ENCODE results near the gene ATP2B1. TPM values are rescaled to one million over a fixed set of nuclear protein-coding genes. Genes with fewer than 3 reads are reported as not detected.

The ATP2B1 gene
- total RNA-seq, 1 experiment from 2014 or later: 20.6 TPM

- H2BK12ac ChIP-seq (ENCODE audit: insufficient read length, low read depth, low read length): no peak overlapping the region
- H3K27me3 ChIP-seq (ENCODE audit: insufficient read depth, low read length): no peaks in the 10 kb centered on the region
- no peak overlapping the region for H3K4me3 Mint-ChIP-seq
- H2BK15ac ChIP-seq (ENCODE audit: low read depth, low read length): no peak overlapping the region
- no peak overlapping the region for H3K23ac ChIP-seq (ENCODE audit: insufficient read length, low read depth, low read length)
- no peaks in the 10 kb centered on the region for H3K9me3 ChIP-seq (ENCODE audit: control insufficient read depth, low read depth, low read length)
- no peak overlapping the region for H2AFZ ChIP-seq (ENCODE audit: low read length)
- no peak overlapping the region for H2AK5ac ChIP-seq (ENCODE audit: insufficient read length, low read length)
- TF ChIP-seq CTCF (conservative IDR thresholded peaks at IDR 0.05): no peak
- H3K4ac ChIP-seq (ENCODE audit: low read depth, low read length): no peak overlapping the region
- no peak overlapping the region for H4K91ac ChIP-seq (ENCODE audit: insufficient read length, low read depth, low read length)
- WGBS (ENCODE audit: extremely low coverage, insufficient read length, low lambda C conversion rate): no CpG with 5 or more reads among the region's 4 CpGs
- H3K36me3 Mint-ChIP-seq (ENCODE audit: insufficient read depth in 1 of 3, low read depth in 3 of 3): peaks cover 0 to 9% (median 7%) of the 10 kb centered on the region in 3 experiments; a peak in 3 of 7 replicates
- no peaks in the 10 kb centered on the region for H3K79me2 ChIP-seq (ENCODE audit: insufficient read depth, low read length)
- H3K9me3 Mint-ChIP-seq: no peaks in the 10 kb centered on the region
- no peak overlapping the region for H4K8ac ChIP-seq (replicated peaks; ENCODE audit: insufficient read length, low read depth, low read length)
- H3T11ph ChIP-seq (ENCODE audit: low read length): no peak overlapping the region
- H3K23me2 ChIP-seq (ENCODE audit: insufficient read length, low read depth, low read length, poor library complexity, severe bottlenecking): no peaks in the 10 kb centered on the region
- H3K56ac ChIP-seq (ENCODE audit: insufficient read length, low read depth, low read length): no peak overlapping the region
- H3K18ac ChIP-seq (ENCODE audit: insufficient read length, low read depth, low read length): no peak overlapping the region
- H3K27ac Mint-ChIP-seq: no peak overlapping the region; a peak in 1 of 7 replicates
- H3K27me3 Mint-ChIP-seq (ENCODE audit: low read depth): no peaks in the 10 kb centered on the region
- H3K14ac ChIP-seq (ENCODE audit: insufficient read depth, low read length): no peak overlapping the region
- no peak overlapping the region for H2BK20ac ChIP-seq (ENCODE audit: low read depth, low read length, poor library complexity, severe bottlenecking)
- H4K20me1 ChIP-seq (ENCODE audit: control insufficient read depth, insufficient read depth, insufficient read length): no peaks in the 10 kb centered on the region
- no peak overlapping the region for H2BK5ac ChIP-seq (ENCODE audit: insufficient read length, low read length)
- DNase-seq: no peak
- no peak overlapping the region for H4K5ac ChIP-seq (ENCODE audit: insufficient read length, low read depth, low read length)
- H3K4me1 Mint-ChIP-seq: peaks cover 11 to 19% of the 10 kb centered on the region in 2 experiments
- H2BK120ac ChIP-seq (ENCODE audit: low read depth, low read length, poor library complexity, severe bottlenecking): no peak overlapping the region
- no peaks in the 10 kb centered on the region for H3K79me1 ChIP-seq (ENCODE audit: insufficient read depth, low read depth, low read length, poor library complexity, severe bottlenecking)
- H3K4me1 ChIP-seq (ENCODE audit: insufficient read depth, low read length): no peaks in the 10 kb centered on the region; the same call in 1 of the 2 replicates
- H3K9ac ChIP-seq (ENCODE audit: extremely low read depth, insufficient read length, low read length): no peak overlapping the region
- H3K4me2 ChIP-seq (ENCODE audit: insufficient read depth, insufficient read length, low read length): no peak overlapping the region
- H3K27ac ChIP-seq (ENCODE audit: insufficient read length, low read depth, low read length): no peak overlapping the region
These were observed 115.4 kb downstream of the ATP2B1 start for GRCh38 chr12:89593233-89593632.
